GM12874 (cell line): Measurements from ENCODE around the gene BRAT1.

Source experiments
- TF ChIP-seq, protein P1 (sequence below): IDR thresholded peaks from 2 replicates; pipeline ENCODE4 v1.5.1; 2011; ENCODE audit warnings: low read depth, mild to moderate bottlenecking, control low read depth, low read length, moderate library complexity; ENCODE audit not compliant: insufficient read depth

The BRAT1 gene

DNA sequence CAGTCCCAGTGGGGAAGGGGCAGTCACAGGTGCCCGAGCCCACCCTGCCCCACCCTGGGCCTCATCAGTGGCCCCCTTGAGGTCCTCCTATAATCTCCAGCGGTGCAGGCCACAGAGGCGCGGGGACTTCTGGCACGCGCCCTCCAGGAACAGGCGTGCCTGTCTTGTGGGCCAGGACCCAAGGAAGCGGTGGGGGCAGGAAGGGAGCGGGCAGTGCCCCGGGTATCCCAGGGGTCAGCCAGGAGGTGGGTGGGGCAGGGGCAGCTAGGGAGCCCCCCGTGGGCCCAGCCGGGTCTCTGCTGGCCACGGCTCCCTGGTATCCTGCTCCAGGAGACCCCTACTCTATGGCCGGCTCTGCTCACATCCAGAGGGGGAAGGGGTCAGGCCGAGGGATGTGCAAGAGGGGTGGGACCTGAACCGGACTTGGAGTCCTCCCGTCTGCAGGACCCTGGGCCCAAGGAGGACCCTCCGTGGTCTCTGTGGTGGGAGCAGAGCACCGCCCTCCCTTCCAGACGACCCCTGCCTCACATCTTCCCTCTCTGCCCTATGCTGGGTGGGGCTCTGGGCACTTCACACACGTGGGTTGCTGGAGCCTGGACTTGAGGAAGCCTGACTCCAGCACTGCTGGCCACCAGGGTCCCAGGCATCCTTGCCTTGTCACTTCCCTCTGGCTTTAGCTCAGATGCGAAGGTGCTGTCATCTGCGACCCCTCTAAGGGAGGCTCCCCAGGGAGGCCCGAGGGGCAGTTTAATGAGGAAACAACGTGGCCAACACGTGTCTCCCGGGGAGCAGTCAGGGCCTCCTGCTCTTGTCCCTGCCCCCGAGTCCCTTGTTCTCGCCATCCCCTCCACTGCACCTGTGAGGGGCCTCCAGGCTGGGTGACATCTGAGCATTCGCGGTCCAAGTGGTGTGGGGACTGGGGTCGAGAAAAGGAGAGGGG is 60.9 kb downstream of the BRAT1 start:
- TF ChIP-seq, protein P1, sequence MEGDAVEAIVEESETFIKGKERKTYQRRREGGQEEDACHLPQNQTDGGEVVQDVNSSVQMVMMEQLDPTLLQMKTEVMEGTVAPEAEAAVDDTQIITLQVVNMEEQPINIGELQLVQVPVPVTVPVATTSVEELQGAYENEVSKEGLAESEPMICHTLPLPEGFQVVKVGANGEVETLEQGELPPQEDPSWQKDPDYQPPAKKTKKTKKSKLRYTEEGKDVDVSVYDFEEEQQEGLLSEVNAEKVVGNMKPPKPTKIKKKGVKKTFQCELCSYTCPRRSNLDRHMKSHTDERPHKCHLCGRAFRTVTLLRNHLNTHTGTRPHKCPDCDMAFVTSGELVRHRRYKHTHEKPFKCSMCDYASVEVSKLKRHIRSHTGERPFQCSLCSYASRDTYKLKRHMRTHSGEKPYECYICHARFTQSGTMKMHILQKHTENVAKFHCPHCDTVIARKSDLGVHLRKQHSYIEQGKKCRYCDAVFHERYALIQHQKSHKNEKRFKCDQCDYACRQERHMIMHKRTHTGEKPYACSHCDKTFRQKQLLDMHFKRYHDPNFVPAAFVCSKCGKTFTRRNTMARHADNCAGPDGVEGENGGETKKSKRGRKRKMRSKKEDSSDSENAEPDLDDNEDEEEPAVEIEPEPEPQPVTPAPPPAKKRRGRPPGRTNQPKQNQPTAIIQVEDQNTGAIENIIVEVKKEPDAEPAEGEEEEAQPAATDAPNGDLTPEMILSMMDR: no peak

DNA sequence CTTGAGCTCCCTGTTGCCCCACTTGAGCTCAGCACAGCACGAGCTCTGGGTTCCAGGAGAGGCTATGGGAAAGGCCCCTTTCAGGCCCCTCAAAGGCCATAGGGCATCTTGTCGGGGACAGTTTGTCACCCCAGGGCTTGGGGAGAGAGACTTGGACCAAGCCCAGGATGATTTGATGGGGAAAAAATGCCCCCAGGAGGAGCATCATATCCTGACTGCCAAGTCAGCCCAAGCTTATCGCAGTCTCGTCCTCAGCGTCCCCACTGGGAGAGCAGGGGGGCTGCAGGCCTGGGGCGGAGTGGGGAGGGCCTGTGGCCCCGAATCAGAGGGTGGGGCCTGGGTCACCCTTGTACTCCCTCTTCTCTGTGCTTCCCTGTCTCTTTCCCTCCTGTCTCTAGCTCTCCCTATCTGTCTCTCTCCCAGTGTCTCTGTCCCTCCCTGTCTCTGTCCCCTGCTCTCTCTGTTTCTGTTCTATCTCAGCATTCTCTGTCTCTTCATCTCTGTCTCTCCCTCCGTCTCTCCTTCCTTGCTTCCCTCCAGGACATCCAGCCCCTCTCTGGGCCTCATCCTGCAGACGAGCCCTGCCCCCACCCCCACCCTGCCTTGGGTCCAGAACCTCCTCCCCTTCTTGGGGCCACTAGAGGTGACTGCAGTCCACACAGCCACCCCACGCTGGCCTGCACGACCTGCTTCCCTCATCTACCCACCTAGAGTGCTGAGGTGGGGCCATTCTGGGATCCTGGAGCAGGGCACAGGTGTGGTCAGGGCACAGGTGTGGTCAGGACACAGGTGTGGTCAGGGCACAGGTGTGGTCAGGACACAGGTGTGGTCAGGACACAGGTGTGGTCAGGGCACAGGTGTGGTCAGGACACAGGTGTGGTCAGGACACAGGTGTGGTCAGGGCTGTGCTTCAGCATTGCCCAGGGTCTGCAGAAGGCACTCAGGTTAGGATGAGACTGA is 61.8 kb downstream of the BRAT1 start:
- TF ChIP-seq, protein P1: no peak

DNA sequence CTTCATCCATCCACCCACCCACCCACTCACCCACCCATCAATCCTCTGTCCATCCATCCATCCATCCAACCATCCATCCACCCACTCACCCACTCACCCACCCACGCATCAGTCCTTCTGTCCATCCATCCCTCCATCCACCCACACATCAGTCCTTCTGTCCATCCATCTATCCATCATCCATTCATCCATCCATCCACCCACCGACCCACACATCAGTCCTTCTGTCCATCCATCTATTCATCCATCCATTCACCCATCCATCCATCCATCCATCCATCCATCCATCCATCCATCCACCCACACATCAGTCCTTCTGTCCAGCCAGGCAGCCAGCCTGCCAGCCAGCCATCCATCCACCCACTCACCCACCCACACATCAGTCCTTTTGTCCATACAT is 63.3 kb downstream of the BRAT1 start:
- TF ChIP-seq, protein P1: no peak

DNA sequence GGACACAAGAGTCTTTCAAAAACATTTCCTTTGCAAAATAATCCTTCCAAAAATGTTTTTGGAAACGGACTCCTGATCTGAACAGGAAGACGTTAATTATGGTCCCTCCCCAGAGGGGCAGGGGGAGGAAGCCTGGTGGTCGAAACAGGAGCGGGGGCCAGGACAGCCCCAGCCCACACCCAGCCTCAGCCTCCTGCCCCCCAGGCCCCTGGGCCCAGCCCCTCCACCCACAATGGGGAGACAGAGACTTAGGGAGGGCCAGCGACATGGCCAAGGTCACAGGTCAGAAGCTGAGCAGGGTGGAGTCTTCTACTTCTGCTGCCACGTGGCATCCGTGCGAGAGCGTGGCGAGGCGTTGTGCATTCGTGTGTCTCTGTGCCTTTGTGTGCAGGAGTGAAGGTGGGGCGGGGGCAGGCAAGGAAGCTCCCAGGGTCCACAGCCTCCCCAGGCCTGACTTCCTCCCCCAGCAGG is 65.1 kb downstream of the BRAT1 start:
- TF ChIP-seq, protein P1: no peak

DNA sequence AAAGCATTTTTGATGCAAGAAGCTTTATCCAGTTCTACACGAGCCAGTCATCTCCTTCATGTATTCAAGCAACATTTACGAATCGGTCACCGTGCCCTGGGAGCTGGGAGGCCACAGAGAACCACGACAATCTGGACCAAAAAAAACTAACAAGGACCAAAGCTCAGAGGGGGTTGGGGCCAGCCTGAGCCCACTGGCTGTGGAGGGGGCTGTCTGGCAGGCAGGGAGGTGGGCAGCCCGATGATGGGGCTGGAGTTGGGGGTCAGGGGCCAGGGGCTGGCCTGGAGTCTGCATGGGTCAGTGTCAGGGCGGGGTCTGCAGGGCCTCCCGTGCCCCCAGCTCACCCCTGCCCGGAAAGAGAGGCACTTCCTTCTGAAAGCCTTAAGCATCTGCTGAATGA is 66.6 kb downstream of the BRAT1 start:
- TF ChIP-seq, protein P1: no peak

DNA sequence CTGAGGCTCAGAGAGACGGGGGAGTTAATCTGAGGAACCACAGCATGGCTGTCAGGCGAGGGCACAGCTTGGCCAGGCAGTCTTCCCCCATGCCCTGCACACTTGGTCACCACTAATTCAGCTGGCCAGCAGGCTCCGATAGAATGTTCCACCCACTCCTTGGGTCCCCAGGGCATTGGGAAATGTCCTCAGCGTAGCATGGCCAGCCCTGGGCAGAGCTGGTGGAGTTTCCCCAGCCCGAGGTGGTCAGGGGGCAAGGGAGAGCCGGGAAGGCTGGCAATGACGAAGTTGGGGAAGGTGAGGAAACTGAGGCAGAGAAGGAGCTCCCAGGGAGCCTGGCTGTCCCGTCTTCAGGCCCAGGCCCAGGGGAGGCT is 67.1 kb downstream of the BRAT1 start:
- TF ChIP-seq, protein P1: no peak
